H1 (cell line): ENCODE data around the gene POTEJ. TPM values are rescaled to one million over a fixed set of nuclear protein-coding genes. Genes with fewer than 3 reads are reported as not detected.
"Not testable (repeated sequence)": the region's sequence is repeated elsewhere in the genome, so short reads cannot be mapped to it uniquely, and the experiment has no call there.

Experiments used
- CTCF ChIA-PET: fragments of 300-600 bp; sonication (Branson Sonifier 250); formaldehyde crosslinking; loops from one replicate; lab custom pipeline; 2021; ENCODE audit not compliant: partially characterized antibody; lab: Charles Lee
- POLR2A ChIA-PET: fragments of 300-600 bp; sonication (Branson Sonifier 250); formaldehyde crosslinking; loops from one replicate; lab custom pipeline; 2021; ENCODE audit warnings: inconsistent platforms; ENCODE audit not compliant: partially characterized antibody; lab: Charles Lee
- DNase-seq, 2 experiments: peaks; one replicate each; pipeline versions ENCODE4 v3.0.0 to v3.0.0-alpha.2; 2010 to 2022; ENCODE audit warnings: low spot score in 2 of 2, low read depth in 1 of 2, mixed read lengths in 1 of 2
- FAIRE-seq: peaks from 2 replicates; lab custom pipeline; 2011; peaks lifted over from hg19 to GRCh38; lab: Jason Lieb, UNC
- H2AFZ ChIP-seq: 2 replicates; pipeline ENCODE4 v1.8.1; 2012; ENCODE audit warnings: low read length, inconsistent platforms
- H2AK5ac ChIP-seq: 2 replicates; pipeline ENCODE4 v1.6.1; 2013; ENCODE audit warnings: low read depth, low read length
- H2BK120ac ChIP-seq: replicated peaks from 2 replicates; pipeline ENCODE3; 2013; ENCODE audit warnings: low read depth, low read length, inconsistent platforms
- H2BK12ac ChIP-seq: 2 replicates; pipeline ENCODE4 v1.6.1; 2013; ENCODE audit warnings: low read depth, low read length
- H2BK15ac ChIP-seq: 2 replicates; pipeline ENCODE4 v1.6.1; 2013; ENCODE audit warnings: low read length
- H2BK20ac ChIP-seq: 2 replicates; pipeline ENCODE4 v1.6.1; 2013; ENCODE audit warnings: low read length
- H2BK5ac ChIP-seq: 2 replicates; pipeline ENCODE4 v1.6.1; 2013; ENCODE audit warnings: low read depth, low read length
- H3K14ac ChIP-seq: 2 replicates; pipeline ENCODE4 v1.6.1; 2013; ENCODE audit warnings: inconsistent platforms; ENCODE audit not compliant: insufficient read length
- H3K18ac ChIP-seq: 2 replicates; pipeline ENCODE4 v1.6.1; 2013; ENCODE audit warnings: low read length; ENCODE audit errors: extremely low read depth
- H3K23ac ChIP-seq: 2 replicates; pipeline ENCODE4 v1.6.1; 2013; ENCODE audit warnings: inconsistent platforms; ENCODE audit not compliant: insufficient read length
- H3K23me2 ChIP-seq: 2 replicates; pipeline ENCODE4 v1.6.1; 2013; ENCODE audit warnings: low read depth, low read length
- H3K27ac ChIP-seq: 2 replicates; pipeline ENCODE4 v1.6.1; 2011; ENCODE audit warnings: low read depth, low read length, inconsistent platforms
- H3K27me3 ChIP-seq, 4 experiments: replicated peaks in 1 of 4; 1 replicate in 1 of 4; 2 replicates in 3 of 4; pipeline versions ENCODE4 v1.6.1 to v1.8.1; 2011 to 2013; ENCODE audit warnings: low read length in 3 of 4, mild to moderate bottlenecking in 3 of 4, inconsistent platforms in 2 of 4, mixed read lengths in 2 of 4, moderate library complexity in 1 of 4; ENCODE audit not compliant: control insufficient read depth in 3 of 4, insufficient read depth in 3 of 4; ENCODE audit errors: extremely low read depth in 1 of 4
- H3K36me3 ChIP-seq, 4 experiments: 2 replicates each; pipeline versions ENCODE4 v1.6.1 to v1.8.1; 2011 to 2013; ENCODE audit warnings: mild to moderate bottlenecking in 4 of 4, low read length in 3 of 4, moderate library complexity in 2 of 4, control low read depth in 1 of 4, inconsistent platforms in 1 of 4; ENCODE audit not compliant: insufficient read depth in 4 of 4, control insufficient read depth in 2 of 4
- H3K4ac ChIP-seq: replicated peaks from 2 replicates; pipeline ENCODE3; 2013; ENCODE audit warnings: low read length, low read depth, mixed read lengths, inconsistent platforms; ENCODE audit not compliant: insufficient read length
- H3K4me1 ChIP-seq, 4 experiments: replicated peaks in 1 of 4; 1 replicate in 1 of 4; 2 replicates in 3 of 4; pipeline versions ENCODE4 v1.6.1 to v1.8.1; 2011 to 2013; ENCODE audit warnings: low read length in 3 of 4, inconsistent platforms in 2 of 4, mixed read lengths in 1 of 4; ENCODE audit not compliant: insufficient read depth in 4 of 4, control insufficient read depth in 3 of 4
- H3K4me2 ChIP-seq, 2 experiments: 2 replicates each; pipeline versions ENCODE4 v1.6.1 to v1.8.1; 2011 to 2013; ENCODE audit warnings: low read depth in 2 of 2, low read length in 2 of 2, control low read depth in 1 of 2, inconsistent platforms in 1 of 2, mild to moderate bottlenecking in 1 of 2; ENCODE audit not compliant: insufficient read depth in 1 of 2
- H3K4me3 ChIP-seq, 4 experiments: fragments of 200-600, 300-600 bp in 1 of 4; sonication (generic), shearing (Covaris generic), sonication (Bioruptor Twin) in 1 of 4; 2 replicates each; pipeline versions ENCODE4 v1.5.1 to v1.8.1; 2011 to 2016; ENCODE audit warnings: low read length in 4 of 4, low read depth in 3 of 4, control low read depth in 2 of 4, inconsistent platforms in 2 of 4, mild to moderate bottlenecking in 2 of 4, mixed read lengths in 1 of 4, moderate library complexity in 1 of 4; ENCODE audit not compliant: insufficient read depth in 2 of 4; ENCODE audit errors: extremely low read depth in 1 of 4
- H3K56ac ChIP-seq: replicated peaks from 2 replicates; pipeline ENCODE3; 2013; ENCODE audit warnings: low read depth, mild to moderate bottlenecking, mixed read lengths, low read length, inconsistent platforms; ENCODE audit not compliant: insufficient read length
- H3K79me1 ChIP-seq: 2 replicates; pipeline ENCODE4 v1.6.1; 2013; ENCODE audit warnings: low read depth, low read length, control low read depth
- H3K79me2 ChIP-seq, 2 experiments: 2 replicates each; pipeline versions ENCODE4 v1.6.1 to v1.8.1; 2012 to 2013; ENCODE audit warnings: low read length in 2 of 2, mild to moderate bottlenecking in 2 of 2, inconsistent platforms in 1 of 2; ENCODE audit not compliant: insufficient read depth in 2 of 2, control insufficient read depth in 1 of 2
- H3K9ac ChIP-seq, 4 experiments: replicated peaks in 1 of 4; 1 replicate in 1 of 4; 2 replicates in 3 of 4; pipeline versions ENCODE4 v1.6.1 to v1.8.1; 2011 to 2013; ENCODE audit warnings: low read depth in 3 of 4, low read length in 3 of 4, control low read depth in 2 of 4, mild to moderate bottlenecking in 2 of 4, moderate library complexity in 2 of 4, inconsistent platforms in 1 of 4; ENCODE audit errors: extremely low read depth in 1 of 4
- H3K9me3 ChIP-seq, 2 experiments: 2 replicates each; pipeline versions ENCODE4 v1.6.1 to v1.8.1; 2012 to 2013; ENCODE audit warnings: mild to moderate bottlenecking in 2 of 2, moderate library complexity in 2 of 2, control low read depth in 1 of 2, inconsistent platforms in 1 of 2, low read depth in 1 of 2, low read length in 1 of 2, mixed read lengths in 1 of 2; ENCODE audit not compliant: insufficient read depth in 2 of 2
- H4K20me1 ChIP-seq, 2 experiments: replicated peaks in 1 of 2; 2 replicates each; pipeline versions ENCODE3 to v1.8.1; 2011 to 2013; ENCODE audit warnings: inconsistent platforms in 2 of 2, low read length in 2 of 2, mild to moderate bottlenecking in 1 of 2; ENCODE audit not compliant: insufficient read depth in 2 of 2, control insufficient read depth in 1 of 2
- H4K5ac ChIP-seq: 2 replicates; pipeline ENCODE4 v1.6.1; 2013; ENCODE audit warnings: low read length, low read depth, mixed read lengths, inconsistent platforms; ENCODE audit not compliant: insufficient read length
- H4K8ac ChIP-seq: 2 replicates; pipeline ENCODE4 v1.8.0; 2013; ENCODE audit warnings: mild to moderate bottlenecking, moderate library complexity, low read length, inconsistent platforms; ENCODE audit not compliant: insufficient read depth; ENCODE audit errors: extremely low read depth
- H4K91ac ChIP-seq: replicated peaks from 2 replicates; pipeline ENCODE3; 2013; ENCODE audit warnings: low read length, mixed read lengths, inconsistent platforms; ENCODE audit not compliant: insufficient read length
- WGBS, 2 experiments: shearing (Covaris generic) in 1 of 2; methylation state at CpG; one replicate each; pipeline versions ENCODE4 v1.1.6 to v1.1.7; 2013 to 2015; ENCODE audit warnings: low lambda C conversion rate in 2 of 2, mixed read lengths in 2 of 2, inconsistent platforms in 1 of 2, low coverage in 1 of 2, missing lambda C conversion rate in 1 of 2; ENCODE audit not compliant: insufficient replicate concordance in 2 of 2, insufficient coverage in 1 of 2, insufficient read length in 1 of 2; ENCODE audit errors: extremely low coverage in 1 of 2, missing lambda C conversion rate in 1 of 2; 5-methylcytosine and 5-hydroxymethylcytosine counted together
- polyA plus RNA-seq, 7 experiments: library from polyadenylated mRNA; depleted of rRNA in 3 of 7; stranded (reverse) in 5 of 7; unstranded in 2 of 7; fragments of >200 nt in 5 of 7; fragments of 200-250 nt in 2 of 7; gene quantifications; 1 replicate in 5 of 7; 2 replicates in 1 of 7; 4 replicates in 1 of 7; pipeline versions ENCODE4 v1.2.1 to v1.2.3, GENCODE V29; 2011 to 2013; ENCODE audit warnings: missing spikeins in 2 of 7, mixed read lengths in 2 of 7
- total RNA-seq: library from RNA; stranded (reverse); fragmentation: NEBNext Ultra II Directional; extraction: Animal tissue kit (Norgen Biotek cat#: 25700); gene quantifications from 2 replicates; pipeline ENCODE4 v1.2.1, GENCODE V29; 2021

Gene POTEJ
- total and polyA plus RNA-seq, 2 of the 8 experiments (the other 6 are each of a cell fraction or from before 2014, with no cell fraction given): not detected

- H2BK20ac ChIP-seq, H3K18ac ChIP-seq, H3K4me1 ChIP-seq, H3K56ac ChIP-seq, H4K91ac ChIP-seq, H2AK5ac ChIP-seq, H2BK15ac ChIP-seq, H3K14ac ChIP-seq, H3K4ac ChIP-seq, H2AFZ ChIP-seq, H3K9ac ChIP-seq, H3K23ac ChIP-seq, H3K79me2 ChIP-seq, CTCF ChIA-PET, H4K20me1 ChIP-seq, H4K8ac ChIP-seq, FAIRE-seq, POLR2A ChIA-PET, H3K27me3 ChIP-seq, H3K23me2 ChIP-seq, H3K4me3 ChIP-seq, H2BK120ac ChIP-seq, H3K4me2 ChIP-seq, H3K27ac ChIP-seq, H2BK5ac ChIP-seq, H4K5ac ChIP-seq, H3K9me3 ChIP-seq, H2BK12ac ChIP-seq, H3K79me1 ChIP-seq, H3K36me3 ChIP-seq: not testable (repeated sequence)
- WGBS, 2 experiments: 83% methylated on average over 5 of the region's 8 CpGs; no CpG with 5 or more reads in 1 of the 2 experiments
- peak in 1 of 2 experiments; percentile 40 for DNase-seq
These were observed 20.9 kb upstream of the POTEJ start for GRCh38 chr2:130590170-130590841.

DNA sequence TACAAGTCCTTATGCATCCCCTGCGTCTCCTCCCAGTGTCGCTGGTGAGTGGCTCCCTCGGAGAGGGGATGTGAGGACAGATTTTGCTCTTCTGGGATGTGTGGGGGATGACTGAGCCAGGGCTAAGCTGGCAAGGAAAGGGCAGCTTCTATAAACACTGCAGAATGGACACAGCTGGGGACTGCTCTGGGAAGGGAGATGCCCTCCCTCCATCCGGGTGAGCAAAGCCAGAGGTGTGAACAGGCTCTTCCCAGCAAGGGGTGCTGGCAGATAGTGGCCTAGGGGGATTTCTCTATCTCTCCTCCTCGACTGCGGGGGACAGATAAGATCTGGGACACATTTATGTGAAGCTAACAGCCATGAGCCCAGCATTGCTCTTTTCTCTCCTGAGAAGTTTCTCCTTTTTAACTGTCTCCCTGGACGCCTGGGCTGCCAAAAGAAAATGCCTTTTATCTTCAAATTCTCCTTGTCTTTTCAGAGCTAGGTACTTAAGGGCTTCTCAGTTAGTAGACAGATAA is 20.3 kb upstream of the POTEJ start:
- H4K8ac ChIP-seq, H3K27me3 ChIP-seq, DNase-seq, H3K79me2 ChIP-seq, H3K18ac ChIP-seq, FAIRE-seq, H3K14ac ChIP-seq, H3K56ac ChIP-seq, H4K20me1 ChIP-seq, H3K9ac ChIP-seq, H2BK120ac ChIP-seq, H2BK15ac ChIP-seq, H3K4me1 ChIP-seq, H3K4me2 ChIP-seq, H3K27ac ChIP-seq, H3K36me3 ChIP-seq, H2BK20ac ChIP-seq, H4K5ac ChIP-seq, H3K9me3 ChIP-seq, H3K79me1 ChIP-seq, H2BK5ac ChIP-seq, H3K23ac ChIP-seq, CTCF ChIA-PET, H3K4ac ChIP-seq, H2AK5ac ChIP-seq, H2BK12ac ChIP-seq, H3K23me2 ChIP-seq, H4K91ac ChIP-seq, H2AFZ ChIP-seq, H3K4me3 ChIP-seq, POLR2A ChIA-PET: not testable (repeated sequence)
- 74% methylated on average over 7 of the region's 7 CpGs; no CpG with 5 or more reads in 1 of the 2 experiments for WGBS, 2 experiments
